PFSK-1 (cell line): ENCODE measurements around the gene OR52N2. TPM values are rescaled to one million over a fixed set of nuclear protein-coding genes. Genes with fewer than 3 reads are reported as not detected.

Source experiments
- FOXP2 ChIP-seq: optimal IDR thresholded peaks from 2 replicates; pipeline ENCODE3; 2011; ENCODE audit warnings: borderline replicate concordance, control low read depth, inconsistent platforms; ENCODE audit not compliant: insufficient read depth; ENCODE audit errors: extremely low read length, extremely low read depth
- POLR2AphosphoS5 ChIP-seq: IDR thresholded peaks from 2 replicates; pipeline ENCODE4 v1.6.1; 2012; ENCODE audit warnings: low read depth, mild to moderate bottlenecking, control low read depth, low read length, moderate library complexity
- REST ChIP-seq, 2 experiments: IDR thresholded peaks; 2 replicates each; pipeline versions ENCODE4 v1.6.1 to v1.8.0; 2011 to 2012; ENCODE audit warnings: low read depth in 2 of 2, low read length in 2 of 2, control low read depth in 1 of 2, inconsistent platforms in 1 of 2, mild to moderate bottlenecking in 1 of 2, moderate library complexity in 1 of 2; ENCODE audit not compliant: insufficient read depth in 1 of 2
- SIN3A ChIP-seq: IDR thresholded peaks from 2 replicates; pipeline ENCODE4 v1.6.1; 2012; ENCODE audit warnings: mild to moderate bottlenecking, low read length, moderate library complexity, borderline replicate concordance; ENCODE audit not compliant: insufficient read depth
- TAF1 ChIP-seq: IDR thresholded peaks from 2 replicates; pipeline ENCODE4 v1.6.1; 2012; ENCODE audit warnings: low read length, control low read depth, borderline replicate concordance; ENCODE audit not compliant: insufficient read depth
- polyA plus RNA-seq: library from polyadenylated mRNA; unstranded; fragments of >200 nt; gene quantifications from one replicate; pipeline ENCODE4 v1.2.1, GENCODE V29; 2012; ENCODE audit warnings: low read depth, missing spikeins; ENCODE audit not compliant: insufficient read length

OR52N2 gene
- not detected for polyA plus RNA-seq

DNA sequence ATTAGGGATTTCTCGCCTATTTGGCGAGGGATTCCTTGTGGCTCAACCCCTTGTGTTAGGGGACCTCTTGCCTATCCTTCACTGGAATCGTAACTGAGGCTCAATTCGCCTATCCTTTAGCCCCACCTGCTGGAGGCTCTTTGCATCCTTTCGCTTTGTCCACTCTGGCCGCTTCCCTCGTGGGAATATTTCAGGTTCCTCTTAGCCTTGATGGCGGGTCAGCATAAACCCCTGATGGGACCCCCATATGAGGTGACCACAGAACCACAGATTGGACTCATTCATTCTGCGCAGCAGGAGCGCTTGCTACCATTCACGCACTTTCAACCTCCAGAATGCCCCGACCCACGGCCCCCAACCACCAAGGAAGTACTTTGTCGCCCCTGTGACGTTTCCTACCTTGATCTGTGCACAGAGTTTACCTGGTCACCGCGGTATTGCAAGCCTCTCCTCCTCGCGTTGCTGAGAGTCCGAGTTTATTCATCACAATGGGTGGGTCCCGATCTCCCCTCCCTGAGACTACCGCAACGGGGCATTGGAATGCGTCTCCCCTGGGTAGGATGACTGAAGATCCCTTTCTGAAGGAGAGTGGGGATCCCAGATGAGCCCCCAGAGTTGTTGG is at the start of gene OR52N2:
OR52N2 (plus strand) TSS at position 425 of the 622 bp plus-strand sequence. CDS start 11,412 bp downstream, outside the sequence.
- no peak for TF ChIP-seq FOXP2
- no peak for TF ChIP-seq TAF1
- TF ChIP-seq POLR2AphosphoS5: no peak
- no peak for TF ChIP-seq REST (IDR thresholded peaks at IDR 0.05; ENCODE audit: insufficient read depth in 1 of 2, low read depth in 2 of 2, low read length in 2 of 2)
- TF ChIP-seq SIN3A: no peak

DNA sequence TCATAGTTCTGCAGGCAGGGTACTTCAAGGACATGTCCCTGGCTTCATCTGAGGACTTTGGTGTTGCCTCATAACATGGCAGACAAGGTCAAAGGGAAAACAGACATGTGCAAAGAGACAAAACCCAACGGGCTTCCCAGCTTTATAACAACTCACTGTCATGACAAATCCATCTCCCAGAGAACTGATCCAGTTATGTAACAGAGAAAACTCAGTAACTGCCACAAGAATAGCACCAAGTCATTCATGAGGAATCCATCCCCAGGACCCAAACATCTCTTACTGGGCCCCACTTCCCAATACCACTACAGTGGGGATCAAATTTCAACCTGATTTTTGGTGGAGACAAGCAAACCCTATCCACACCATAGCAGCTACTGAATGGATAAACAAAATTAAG is 41.7 kb upstream of the OR52N2 start:
- TF ChIP-seq REST (IDR thresholded peaks at IDR 0.05; ENCODE audit: insufficient read depth in 1 of 2, low read depth in 2 of 2, low read length in 2 of 2) (no peak), FOXP2 (no peak), SIN3A (no peak), POLR2AphosphoS5 (no peak), TAF1 (no peak)

DNA sequence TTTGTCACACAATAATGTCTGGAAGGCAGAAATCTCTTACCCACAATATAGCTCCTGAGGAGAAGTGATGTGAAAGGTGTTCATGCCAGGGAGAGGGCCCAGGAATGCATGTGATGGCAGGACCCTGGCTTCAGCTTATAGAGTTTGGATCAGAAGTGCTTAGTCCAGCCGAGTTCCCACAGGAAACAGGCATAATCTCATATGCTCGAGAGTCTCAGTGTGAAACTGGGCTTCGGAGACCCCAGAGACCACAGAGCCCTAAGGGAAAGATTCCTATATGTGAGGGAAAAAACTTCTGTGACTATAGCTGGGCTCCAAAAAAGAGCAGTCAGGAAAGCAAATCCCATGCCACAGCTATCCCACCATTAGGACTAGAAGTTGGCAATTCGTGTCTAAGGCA is 25.5 kb upstream of the OR52N2 start, which contains the start of gene OR52N5:
OR52N5 (minus strand) TSS at position 101 of the 400 bp plus-strand sequence. CDS start 4,721 bp downstream, outside the sequence.
- TF ChIP-seq REST (IDR thresholded peaks at IDR 0.05; ENCODE audit: insufficient read depth in 1 of 2, low read depth in 2 of 2, low read length in 2 of 2): no peak
- TF ChIP-seq POLR2AphosphoS5: no peak
- no peak for TF ChIP-seq FOXP2
- TF ChIP-seq TAF1: no peak
- TF ChIP-seq SIN3A: no peak

DNA sequence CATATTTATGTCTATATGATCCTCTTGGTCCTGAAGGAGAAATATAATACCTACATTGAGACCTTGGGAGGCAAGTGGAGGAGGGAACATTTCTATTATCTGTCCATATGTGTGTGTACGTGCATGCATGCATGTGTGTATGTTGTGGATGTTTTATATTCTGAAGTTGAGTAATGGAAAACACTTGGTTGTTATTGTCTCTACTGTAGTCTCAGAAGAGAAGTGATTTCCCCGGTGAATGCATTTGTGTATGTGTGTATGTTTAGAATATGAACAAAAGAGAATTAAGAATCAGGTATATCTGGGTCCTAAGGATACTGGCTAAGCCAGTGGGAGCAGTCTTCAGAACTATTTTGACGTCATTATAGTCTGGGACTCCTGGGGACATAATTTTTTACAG is 17.6 kb upstream of the OR52N2 start, which contains the start of gene OR52N1:
OR52N1 (minus strand) TSS at position 101 of the 400 bp plus-strand sequence. CDS start 2,449 bp downstream, outside the sequence.
- TF ChIP-seq REST (IDR thresholded peaks at IDR 0.05; ENCODE audit: insufficient read depth in 1 of 2, low read depth in 2 of 2, low read length in 2 of 2): no peak
- no peak for TF ChIP-seq SIN3A
- TF ChIP-seq TAF1: no peak
- no peak for TF ChIP-seq POLR2AphosphoS5
- TF ChIP-seq FOXP2: no peak
